Spleen (tissue), 7 donors: ENCODE results near the gene UIMC1.
"Not testable (repeated sequence)": the region's sequence is repeated elsewhere in the genome, so short reads cannot be mapped to it uniquely, and the experiment has no call there.

ENCODE experiments used
- POLR2AphosphoS5 ChIP-seq, 3 donors: sonication (generic); formaldehyde crosslinking; IDR thresholded peaks; one replicate each; pipeline ENCODE4 v1.5.1; 2017; ENCODE audit warnings: antibody characterized with exemption in 3 of 3
- TF ChIP-seq, protein P1 (sequence below), 11 experiments: fragments of 200-600 bp in 7 of 11; fragments of 450-650 bp in 4 of 11; sonication (generic) in 4 of 11; IDR thresholded peaks in 8 of 11; conservative IDR thresholded peaks in 3 of 11; 1 replicate in 7 of 11; 2 replicates in 4 of 11; pipeline versions ENCODE4 v1.4.0 to v1.8.0; 2016 to 2021; ENCODE audit warnings: antibody characterized with exemption in 11 of 11, inconsistent platforms in 4 of 11, mild to moderate bottlenecking in 1 of 11
- donor health status: DM: no; HTN: no; CAD: no; lungs with moderate emphysema.
- donor health status: DM: no; HTN: no; CAD: no.
- donor health status: DM: no; HTN: no; CAD: no.

GRCh38 chr5:176983593-176983992 lies 23.0 kb downstream of the UIMC1 start:
- TF ChIP-seq, protein P1, sequence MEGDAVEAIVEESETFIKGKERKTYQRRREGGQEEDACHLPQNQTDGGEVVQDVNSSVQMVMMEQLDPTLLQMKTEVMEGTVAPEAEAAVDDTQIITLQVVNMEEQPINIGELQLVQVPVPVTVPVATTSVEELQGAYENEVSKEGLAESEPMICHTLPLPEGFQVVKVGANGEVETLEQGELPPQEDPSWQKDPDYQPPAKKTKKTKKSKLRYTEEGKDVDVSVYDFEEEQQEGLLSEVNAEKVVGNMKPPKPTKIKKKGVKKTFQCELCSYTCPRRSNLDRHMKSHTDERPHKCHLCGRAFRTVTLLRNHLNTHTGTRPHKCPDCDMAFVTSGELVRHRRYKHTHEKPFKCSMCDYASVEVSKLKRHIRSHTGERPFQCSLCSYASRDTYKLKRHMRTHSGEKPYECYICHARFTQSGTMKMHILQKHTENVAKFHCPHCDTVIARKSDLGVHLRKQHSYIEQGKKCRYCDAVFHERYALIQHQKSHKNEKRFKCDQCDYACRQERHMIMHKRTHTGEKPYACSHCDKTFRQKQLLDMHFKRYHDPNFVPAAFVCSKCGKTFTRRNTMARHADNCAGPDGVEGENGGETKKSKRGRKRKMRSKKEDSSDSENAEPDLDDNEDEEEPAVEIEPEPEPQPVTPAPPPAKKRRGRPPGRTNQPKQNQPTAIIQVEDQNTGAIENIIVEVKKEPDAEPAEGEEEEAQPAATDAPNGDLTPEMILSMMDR (IDR thresholded peaks at IDR 0.05 in 8 of 11, conservative IDR thresholded peaks at IDR 0.05 in 3 of 11): not testable (repeated sequence)
- not testable (repeated sequence) for TF ChIP-seq POLR2AphosphoS5 (IDR thresholded peaks at IDR 0.05)
